ENCODE measurements around the gene POLD1. TPM values are rescaled to one million over a fixed set of nuclear protein-coding genes. Genes with fewer than 3 reads are reported as not detected.

The POLD1 gene
- total and polyA plus RNA-seq, 2 experiments from 2014 or later: 111 to 173 TPM

DNA sequence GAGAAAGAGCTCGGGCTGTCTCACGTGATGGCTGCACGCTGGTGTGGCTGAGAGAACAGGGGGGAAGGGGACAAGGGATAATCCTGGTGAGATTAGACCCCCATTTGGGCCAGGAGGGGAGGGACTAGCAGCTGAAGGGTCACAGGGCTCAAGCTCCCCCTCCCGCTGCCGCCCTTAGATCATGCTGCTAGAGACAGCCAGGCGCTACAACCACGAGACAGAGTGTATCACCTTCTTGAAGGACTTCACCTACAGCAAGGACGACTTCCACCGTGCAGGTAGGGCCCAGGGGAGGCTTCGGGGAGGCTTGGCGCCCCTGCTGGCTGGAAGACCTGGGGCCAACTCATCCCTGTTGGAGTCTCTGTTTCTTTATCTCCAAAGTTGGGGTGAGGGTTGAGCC is 4.5 kb upstream of the POLD1 start:
- ATAC-seq: no peak
- H3K27ac ChIP-seq (ENCODE audit: low read depth): no peak overlapping the region
- H3F3A ChIP-seq (replicated peaks; ENCODE audit: low read depth): peaks cover 14% of the 10 kb centered on the region
- H3K36me3 ChIP-seq (ENCODE audit: insufficient read depth): peaks cover 9% of the 10 kb centered on the region; the same call in 1 of the 2 replicates
- peaks cover 7% of the 10 kb centered on the region for H3K4me1 ChIP-seq (ENCODE audit: insufficient read depth)
- H3K27me3 ChIP-seq (ENCODE audit: insufficient read depth): no peaks in the 10 kb centered on the region
- Mint-ChIP-seq H3K27ac (no peak overlapping the region), H3K9me3 (peaks cover 6% of the 10 kb centered on the region; the same call in 1 of the 3 replicates), H3K27me3 (ENCODE audit: insufficient read depth, low read depth, poor library complexity) (peaks cover 23% of the 10 kb centered on the region), H3K36me3 (ENCODE audit: low read depth) (peaks cover 37% of the 10 kb centered on the region), H3K4me3 (no peak overlapping the region), H3K4me1 (peaks cover 8% of the 10 kb centered on the region)
- no peak overlapping the region for H3K4me3 ChIP-seq
- H3K79me2 ChIP-seq (replicated peaks; ENCODE audit: insufficient read depth): peaks cover 2% of the 10 kb centered on the region
- H3K9me2 ChIP-seq (ENCODE audit: insufficient read depth): no peaks in the 10 kb centered on the region
- TF ChIP-seq, protein P1, sequence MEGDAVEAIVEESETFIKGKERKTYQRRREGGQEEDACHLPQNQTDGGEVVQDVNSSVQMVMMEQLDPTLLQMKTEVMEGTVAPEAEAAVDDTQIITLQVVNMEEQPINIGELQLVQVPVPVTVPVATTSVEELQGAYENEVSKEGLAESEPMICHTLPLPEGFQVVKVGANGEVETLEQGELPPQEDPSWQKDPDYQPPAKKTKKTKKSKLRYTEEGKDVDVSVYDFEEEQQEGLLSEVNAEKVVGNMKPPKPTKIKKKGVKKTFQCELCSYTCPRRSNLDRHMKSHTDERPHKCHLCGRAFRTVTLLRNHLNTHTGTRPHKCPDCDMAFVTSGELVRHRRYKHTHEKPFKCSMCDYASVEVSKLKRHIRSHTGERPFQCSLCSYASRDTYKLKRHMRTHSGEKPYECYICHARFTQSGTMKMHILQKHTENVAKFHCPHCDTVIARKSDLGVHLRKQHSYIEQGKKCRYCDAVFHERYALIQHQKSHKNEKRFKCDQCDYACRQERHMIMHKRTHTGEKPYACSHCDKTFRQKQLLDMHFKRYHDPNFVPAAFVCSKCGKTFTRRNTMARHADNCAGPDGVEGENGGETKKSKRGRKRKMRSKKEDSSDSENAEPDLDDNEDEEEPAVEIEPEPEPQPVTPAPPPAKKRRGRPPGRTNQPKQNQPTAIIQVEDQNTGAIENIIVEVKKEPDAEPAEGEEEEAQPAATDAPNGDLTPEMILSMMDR (conservative IDR thresholded peaks at IDR 0.05; ENCODE audit: low read depth in 2 of 2): peak in 1 of 2 experiments; percentile 18; a peak in 1 of 4 replicates
- TF ChIP-seq, protein P2, sequence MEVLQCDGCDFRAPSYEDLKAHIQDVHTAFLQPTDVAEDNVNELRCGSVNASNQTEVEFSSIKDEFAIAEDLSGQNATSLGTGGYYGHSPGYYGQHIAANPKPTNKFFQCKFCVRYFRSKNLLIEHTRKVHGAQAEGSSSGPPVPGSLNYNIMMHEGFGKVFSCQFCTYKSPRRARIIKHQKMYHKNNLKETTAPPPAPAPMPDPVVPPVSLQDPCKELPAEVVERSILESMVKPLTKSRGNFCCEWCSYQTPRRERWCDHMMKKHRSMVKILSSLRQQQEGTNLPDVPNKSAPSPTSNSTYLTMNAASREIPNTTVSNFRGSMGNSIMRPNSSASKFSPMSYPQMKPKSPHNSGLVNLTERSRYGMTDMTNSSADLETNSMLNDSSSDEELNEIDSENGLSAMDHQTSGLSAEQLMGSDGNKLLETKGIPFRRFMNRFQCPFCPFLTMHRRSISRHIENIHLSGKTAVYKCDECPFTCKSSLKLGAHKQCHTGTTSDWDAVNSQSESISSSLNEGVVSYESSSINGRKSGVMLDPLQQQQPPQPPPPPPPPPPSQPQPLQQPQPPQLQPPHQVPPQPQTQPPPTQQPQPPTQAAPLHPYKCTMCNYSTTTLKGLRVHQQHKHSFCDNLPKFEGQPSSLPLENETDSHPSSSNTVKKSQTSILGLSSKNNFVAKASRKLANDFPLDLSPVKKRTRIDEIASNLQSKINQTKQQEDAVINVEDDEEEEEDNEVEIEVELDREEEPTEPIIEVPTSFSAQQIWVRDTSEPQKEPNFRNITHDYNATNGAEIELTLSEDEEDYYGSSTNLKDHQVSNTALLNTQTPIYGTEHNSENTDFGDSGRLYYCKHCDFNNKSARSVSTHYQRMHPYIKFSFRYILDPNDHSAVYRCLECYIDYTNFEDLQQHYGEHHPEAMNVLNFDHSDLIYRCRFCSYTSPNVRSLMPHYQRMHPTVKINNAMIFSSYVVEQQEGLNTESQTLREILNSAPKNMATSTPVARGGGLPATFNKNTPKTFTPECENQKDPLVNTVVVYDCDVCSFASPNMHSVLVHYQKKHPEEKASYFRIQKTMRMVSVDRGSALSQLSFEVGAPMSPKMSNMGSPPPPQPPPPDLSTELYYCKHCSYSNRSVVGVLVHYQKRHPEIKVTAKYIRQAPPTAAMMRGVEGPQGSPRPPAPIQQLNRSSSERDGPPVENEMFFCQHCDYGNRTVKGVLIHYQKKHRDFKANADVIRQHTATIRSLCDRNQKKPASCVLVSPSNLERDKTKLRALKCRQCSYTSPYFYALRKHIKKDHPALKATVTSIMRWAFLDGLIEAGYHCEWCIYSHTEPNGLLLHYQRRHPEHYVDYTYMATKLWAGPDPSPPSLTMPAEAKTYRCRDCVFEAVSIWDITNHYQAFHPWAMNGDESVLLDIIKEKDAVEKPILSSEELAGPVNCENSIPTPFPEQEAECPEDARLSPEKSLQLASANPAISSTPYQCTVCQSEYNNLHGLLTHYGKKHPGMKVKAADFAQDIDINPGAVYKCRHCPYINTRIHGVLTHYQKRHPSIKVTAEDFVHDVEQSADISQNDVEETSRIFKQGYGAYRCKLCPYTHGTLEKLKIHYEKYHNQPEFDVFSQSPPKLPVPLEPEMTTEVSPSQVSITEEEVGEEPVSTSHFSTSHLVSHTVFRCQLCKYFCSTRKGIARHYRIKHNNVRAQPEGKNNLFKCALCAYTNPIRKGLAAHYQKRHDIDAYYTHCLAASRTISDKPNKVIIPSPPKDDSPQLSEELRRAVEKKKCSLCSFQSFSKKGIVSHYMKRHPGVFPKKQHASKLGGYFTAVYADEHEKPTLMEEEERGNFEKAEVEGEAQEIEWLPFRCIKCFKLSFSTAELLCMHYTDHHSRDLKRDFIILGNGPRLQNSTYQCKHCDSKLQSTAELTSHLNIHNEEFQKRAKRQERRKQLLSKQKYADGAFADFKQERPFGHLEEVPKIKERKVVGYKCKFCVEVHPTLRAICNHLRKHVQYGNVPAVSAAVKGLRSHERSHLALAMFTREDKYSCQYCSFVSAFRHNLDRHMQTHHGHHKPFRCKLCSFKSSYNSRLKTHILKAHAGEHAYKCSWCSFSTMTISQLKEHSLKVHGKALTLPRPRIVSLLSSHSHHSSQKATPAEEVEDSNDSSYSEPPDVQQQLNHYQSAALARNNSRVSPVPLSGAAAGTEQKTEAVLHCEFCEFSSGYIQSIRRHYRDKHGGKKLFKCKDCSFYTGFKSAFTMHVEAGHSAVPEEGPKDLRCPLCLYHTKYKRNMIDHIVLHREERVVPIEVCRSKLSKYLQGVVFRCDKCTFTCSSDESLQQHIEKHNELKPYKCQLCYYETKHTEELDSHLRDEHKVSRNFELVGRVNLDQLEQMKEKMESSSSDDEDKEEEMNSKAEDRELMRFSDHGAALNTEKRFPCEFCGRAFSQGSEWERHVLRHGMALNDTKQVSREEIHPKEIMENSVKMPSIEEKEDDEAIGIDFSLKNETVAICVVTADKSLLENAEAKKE (CRISPR knock-in tag; IDR thresholded peaks at IDR 0.05): no peak
- DNase-seq (ENCODE audit: low spot score): no peak
- peaks cover 4% of the 10 kb centered on the region for H4K20me1 ChIP-seq (replicated peaks; ENCODE audit: insufficient read depth)
- H2AFZ ChIP-seq: no peak overlapping the region
- no peak overlapping the region for H3K4me2 ChIP-seq

DNA sequence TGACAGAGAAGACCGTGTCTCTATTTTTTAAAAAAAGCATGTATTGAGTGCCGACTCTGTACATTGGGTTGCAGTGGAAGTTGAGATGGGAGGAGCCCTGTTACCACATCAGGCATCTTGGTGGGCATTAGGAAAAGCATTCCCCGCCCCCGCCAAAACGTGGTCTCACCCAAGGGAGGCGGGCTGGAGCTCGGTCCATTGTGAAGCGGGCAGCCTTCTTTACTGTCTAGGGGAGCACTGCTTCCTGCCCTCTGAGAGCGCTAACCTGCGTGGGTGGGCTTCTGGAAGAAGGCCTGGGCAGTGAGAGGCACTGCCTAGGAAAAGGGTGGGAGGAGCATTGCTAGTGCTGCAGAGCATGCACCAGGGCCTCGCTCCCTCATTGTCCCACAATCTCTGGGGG is 4.0 kb upstream of the POLD1 start:
- Histone ChIP-seq H3K27me3 (ENCODE audit: insufficient read depth) (no peaks in the 10 kb centered on the region), H3K4me2 (no peak overlapping the region), H3K27ac (ENCODE audit: low read depth) (no peak overlapping the region), H3K4me3 (no peak overlapping the region), H3K4me1 (ENCODE audit: insufficient read depth) (peaks cover 11% of the 10 kb centered on the region), H4K20me1 (replicated peaks; ENCODE audit: insufficient read depth) (peaks cover 4% of the 10 kb centered on the region), H2AFZ (no peak overlapping the region), H3F3A (replicated peaks; ENCODE audit: low read depth) (peaks cover 14% of the 10 kb centered on the region), H3K9me2 (ENCODE audit: insufficient read depth) (no peaks in the 10 kb centered on the region), H3K36me3 (ENCODE audit: insufficient read depth) (peaks cover 9% of the 10 kb centered on the region; the same call in 1 of the 2 replicates), H3K79me2 (replicated peaks; ENCODE audit: insufficient read depth) (peaks cover 7% of the 10 kb centered on the region)
- peaks cover 39% of the 10 kb centered on the region for H3K36me3 Mint-ChIP-seq (ENCODE audit: low read depth)
- H3K27ac Mint-ChIP-seq: no peak overlapping the region
- no peak for ATAC-seq
- H3K27me3 Mint-ChIP-seq (ENCODE audit: insufficient read depth, low read depth, poor library complexity): peaks cover 23% of the 10 kb centered on the region
- H3K9me3 Mint-ChIP-seq: peaks cover 6% of the 10 kb centered on the region; the same call in 1 of the 3 replicates
- DNase-seq (ENCODE audit: low spot score): no peak
- peaks cover 13% of the 10 kb centered on the region for H3K4me1 Mint-ChIP-seq
- H3K4me3 Mint-ChIP-seq: no peak overlapping the region
- TF ChIP-seq CREB1 (CRISPR knock-in tag; IDR thresholded peaks at IDR 0.05; ENCODE audit: low read depth): no peak
- no peak for TF ChIP-seq EZH2phosphoT487 (IDR thresholded peaks at IDR 0.05; ENCODE audit: unreplicated experiment)

All from GM23338 (cell line).